HT1080 (cell line): Measurements from ENCODE around the gene PNPLA2. TPM values are rescaled to one million over a fixed set of nuclear protein-coding genes. Genes with fewer than 3 reads are reported as not detected.
A peak's percentile ranks its signal among the peaks of the same experiment; 100 is the strongest.

ENCODE experiments used
- DNase-seq: peaks from one replicate; pipeline ENCODE4 v3.0.0-alpha.2; 2015; ENCODE audit warnings: low read depth
- polyA plus RNA-seq, 2 experiments: library from polyadenylated mRNA; depleted of rRNA; stranded (reverse); fragments of >200 nt; gene quantifications; 2 replicates each; pipeline ENCODE4 v1.2.3, GENCODE V29; 2015
- total RNA-seq: library from RNA; depleted of rRNA; stranded (reverse); fragments of >200 nt; shearing (Covaris generic); gene quantifications from 2 replicates; pipeline ENCODE4 v1.2.3, GENCODE V29; 2014; rRNA removed

PNPLA2 gene
- 18.1 and 39.0 TPM in 2 replicates for total RNA-seq
- 102 and 104 TPM in 2 replicates for polyA plus RNA-seq (2015; cell fraction: cytosol; rRNA removed)
- 160 and 172 TPM in 2 replicates for polyA plus RNA-seq (2015; cell fraction: nucleus; rRNA removed)

- DNase-seq = no peak
Measured at GRCh38 chr11:818396-819128, at the start of gene PNPLA2. Gene PNPLA2, plus strand, starts transcription at chr11:818914. Its CDS starts 805 bp downstream, at chr11:819719.

- DNase-seq = no peak
Measured at GRCh38 chr11:769887-770641, 48.6 kb upstream of the PNPLA2 start.

- no peak for DNase-seq
Measured at GRCh38 chr11:770642-771616, 47.8 kb upstream of the PNPLA2 start.

GRCh38 chr11:771617-772204, 47.0 kb upstream of the PNPLA2 start:
- DNase-seq = no peak

- DNase-seq = no peak
Measured at GRCh38 chr11:772429-773390, 46.0 kb upstream of the PNPLA2 start.

GRCh38 chr11:773425-773824, 45.3 kb upstream of the PNPLA2 start:
- DNase-seq = no peak

- DNase-seq = no peak
Measured at GRCh38 chr11:773830-774229, 44.9 kb upstream of the PNPLA2 start.

GRCh38 chr11:774873-775592, 43.7 kb upstream of the PNPLA2 start:
- DNase-seq = peak; percentile 53

GRCh38 chr11:776263-776560, 42.5 kb upstream of the PNPLA2 start:
- no peak for DNase-seq

GRCh38 chr11:776561-777287, 42.0 kb upstream of the PNPLA2 start:
- peak; percentile 34 for DNase-seq

- peak; percentile 75 for DNase-seq
Measured at GRCh38 chr11:777288-778255, 41.1 kb upstream of the PNPLA2 start, which contains the start of gene GATD1. Gene GATD1, minus strand, starts transcription at chr11:777487. Its CDS starts 25 bp downstream, at chr11:777462.

GRCh38 chr11:778976-779954, 39.4 kb upstream of the PNPLA2 start:
- no peak for DNase-seq

GRCh38 chr11:779955-780532, 38.7 kb upstream of the PNPLA2 start:
- DNase-seq = no peak

GRCh38 chr11:782264-783174, 36.2 kb upstream of the PNPLA2 start:
- DNase-seq = no peak
